ENCODE results near the gene PTPRA. TPM values are rescaled to one million over a fixed set of nuclear protein-coding genes. Genes with fewer than 3 reads are reported as not detected.

PTPRA gene
- total and polyA plus RNA-seq, 2 of the 13 experiments (the other 11 are each of a cell fraction or from before 2014, with no cell fraction given), result 47.2 to 127 TPM

GRCh38 chr20:3045816-3046676, 172.8 kb downstream of the PTPRA start, which contains the start of gene MRPS26 (continued):
- no peak for TF ChIP-seq ZNF562 (CRISPR knock-in tag; IDR thresholded peaks at IDR 0.05; ENCODE audit: borderline replicate concordance)
- TF ChIP-seq ZNF382 (CRISPR knock-in tag; IDR thresholded peaks at IDR 0.05; ENCODE audit: borderline replicate concordance), result no peak
- peak; percentile 87 for TF ChIP-seq HNRNPLL (IDR thresholded peaks at IDR 0.05; ENCODE audit: low read depth, low read length, poor library complexity, severe bottlenecking)
- peak; percentile 88 for TF ChIP-seq WIZ (CRISPR knock-in tag; IDR thresholded peaks at IDR 0.05)
- peak; percentile 77 for TF ChIP-seq GATA4 (IDR thresholded peaks at IDR 0.05; ENCODE audit: borderline replicate concordance, low read depth)
- TF ChIP-seq FOXM1 (CRISPR knock-in tag; IDR thresholded peaks at IDR 0.05), result peak; percentile 75
- peak; percentile 59; the same call in 1 of the 2 replicates for TF ChIP-seq U2AF2 (IDR thresholded peaks at IDR 0.05; ENCODE audit: low read depth, low read length)
- peak; percentile 93; the same call in 1 of the 2 replicates for TF ChIP-seq ZNF572 (CRISPR knock-in tag; IDR thresholded peaks at IDR 0.05)
- peak; percentile 90; the same call in 1 of the 2 replicates for TF ChIP-seq TOE1 (CRISPR knock-in tag; IDR thresholded peaks at IDR 0.05)
- 0 out of 2 replicates have a peak, but pooled peaks have one; percentile 46 for TF ChIP-seq ATF6 (CRISPR knock-in tag; conservative IDR thresholded peaks at IDR 0.05)
- TF ChIP-seq EHMT2 (IDR thresholded peaks at IDR 0.05; ENCODE audit: borderline replicate concordance, low read depth, low read length), result no peak
- peak; percentile 87 for TF ChIP-seq E2F2 (CRISPR knock-in tag; IDR thresholded peaks at IDR 0.05; ENCODE audit: borderline replicate concordance)
- TF ChIP-seq SALL1 (CRISPR knock-in tag; IDR thresholded peaks at IDR 0.05), result peak; percentile 82
- TF ChIP-seq DBP (CRISPR knock-in tag; IDR thresholded peaks at IDR 0.05; ENCODE audit: not compliant biosample characterization), result peak; percentile 85
- peak; percentile 91; the same call in 1 of the 2 replicates for TF ChIP-seq NFKB2 (CRISPR knock-in tag; IDR thresholded peaks at IDR 0.05; ENCODE audit: borderline replicate concordance)
- no peak for TF ChIP-seq ZC3H4 (CRISPR knock-in tag; IDR thresholded peaks at IDR 0.05; ENCODE audit: borderline replicate concordance)
- no peak for TF ChIP-seq EZH2 (conservative IDR thresholded peaks at IDR 0.05; ENCODE audit: low read depth, low read length)
- peak; percentile 84 for TF ChIP-seq CREBL2 (CRISPR knock-in tag; IDR thresholded peaks at IDR 0.05; ENCODE audit: borderline replicate concordance)
- no peak; the same call in 1 of the 2 replicates for TF ChIP-seq ZNF660 (CRISPR knock-in tag; IDR thresholded peaks at IDR 0.05; ENCODE audit: borderline replicate concordance, low read depth)
- peak; percentile 83 for TF ChIP-seq ZNF160 (CRISPR knock-in tag; IDR thresholded peaks at IDR 0.05)
- TF ChIP-seq FOXK2 (IDR thresholded peaks at IDR 0.05), result no peak
- no peak for TF ChIP-seq ZFP36 (IDR thresholded peaks at IDR 0.05; ENCODE audit: borderline replicate concordance, low read depth, low read length, partially characterized antibody)
- peak; percentile 88 for TF ChIP-seq HBP1 (CRISPR knock-in tag; IDR thresholded peaks at IDR 0.05; ENCODE audit: low read depth)
